ENCODE data around the gene INPP5E.

DNA sequence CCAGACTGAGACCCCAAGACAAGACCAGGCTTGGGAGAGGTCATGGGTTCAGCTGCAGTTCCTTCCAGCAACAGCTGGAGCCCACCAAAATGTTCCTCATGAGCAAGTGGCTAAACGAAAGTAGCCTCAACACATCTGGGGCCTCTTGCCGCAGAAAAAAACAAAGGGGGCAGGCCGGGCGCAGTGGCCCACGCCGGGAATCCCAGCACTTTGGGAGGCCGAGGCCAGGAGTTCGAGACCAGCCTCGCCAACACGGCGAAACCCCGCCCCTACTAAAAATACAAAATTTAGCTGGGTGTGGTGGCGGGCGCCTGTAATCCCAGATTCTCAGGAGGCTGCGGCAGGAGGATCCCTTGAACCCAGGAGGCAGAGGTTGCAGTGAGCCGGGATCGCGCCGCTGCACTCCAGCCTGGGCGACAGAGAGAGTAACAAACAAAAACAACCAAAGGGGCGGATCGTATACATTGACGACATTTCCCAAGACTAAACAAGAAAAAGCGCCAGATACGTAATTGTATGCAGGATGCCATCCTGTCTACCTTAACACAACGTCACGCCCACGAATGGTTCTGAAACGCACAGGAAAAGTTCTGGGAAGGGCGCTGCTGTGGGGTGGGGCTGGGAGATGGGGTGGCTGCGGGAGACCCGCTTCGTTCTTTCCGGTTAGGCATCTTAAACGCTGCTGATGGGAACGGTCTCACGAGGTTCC lies 1.7 kb downstream of the INPP5E start:
- TF ChIP-seq EZH2 (IDR thresholded peaks at IDR 0.05; ENCODE audit: insufficient read depth, poor library complexity, severe bottlenecking), result no peak
- no peak for TF ChIP-seq EZH2phosphoT487 (IDR thresholded peaks at IDR 0.05; ENCODE audit: insufficient read depth, low read depth)

All from GM23248 (cell line).